NCI-H1436 (cell line): ENCODE measurements around the gene RBBP8NL.

ENCODE experiments used
- DNase-seq: peaks from one replicate; lab custom pipeline; 2025; lab: John Stamatoyannopoulos, UW

Gene RBBP8NL

GRCh38 chr20:62422636-62423325 lies 4.6 kb downstream of the RBBP8NL start:
- no peak for DNase-seq

GRCh38 chr20:62421716-62421990 lies 5.7 kb downstream of the RBBP8NL start:
- DNase-seq, result no peak

GRCh38 chr20:62420846-62421715 lies 6.3 kb downstream of the RBBP8NL start:
- no peak for DNase-seq

- no peak for DNase-seq
Measured at GRCh38 chr20:62419759-62420158, 7.6 kb downstream of the RBBP8NL start.

GRCh38 chr20:62418709-62419487 lies 8.4 kb downstream of the RBBP8NL start:
- no peak for DNase-seq

GRCh38 chr20:62417981-62418708 lies 9.2 kb downstream of the RBBP8NL start:
- no peak for DNase-seq

GRCh38 chr20:62416651-62417637 lies 10.4 kb downstream of the RBBP8NL start:
- DNase-seq, result no peak

- DNase-seq, result no peak
Measured at GRCh38 chr20:62415354-62416111, 11.8 kb downstream of the RBBP8NL start.

- DNase-seq, result no peak
Measured at GRCh38 chr20:62413896-62414481, 13.3 kb downstream of the RBBP8NL start.

GRCh38 chr20:62413025-62413570 lies 14.2 kb downstream of the RBBP8NL start:
- no peak for DNase-seq

GRCh38 chr20:62412194-62413024 lies 14.9 kb downstream of the RBBP8NL start:
- DNase-seq, result no peak

- DNase-seq, result no peak
Measured at GRCh38 chr20:62411479-62412193, 15.7 kb downstream of the RBBP8NL start.

- no peak for DNase-seq
Measured at GRCh38 chr20:62410746-62411478, 16.4 kb downstream of the RBBP8NL start.

GRCh38 chr20:62409931-62410745 lies 17.2 kb downstream of the RBBP8NL start:
- peak; percentile 81 for DNase-seq

- DNase-seq, result no peak
Measured at GRCh38 chr20:62409086-62409853, 18.1 kb downstream of the RBBP8NL start.
